HEK293 (cell line): Measurements from ENCODE around the gene LGR5.

Experiments used
- CTCF ChIA-PET: fragments of 350-600 bp; formaldehyde crosslinking; extraction: SDS; loops from one replicate; lab custom pipeline; 2021; ENCODE audit warnings: antibody characterized with exemption; lab: Yijun Ruan, JAX
- POLR2A ChIA-PET: fragments of 300-600 bp; formaldehyde crosslinking; extraction: SDS; loops from one replicate; lab custom pipeline; 2020; ENCODE audit warnings: antibody characterized with exemption, inconsistent platforms; lab: Yijun Ruan, JAX
- H3K27ac ChIP-seq: fragments of 200-500 bp; sonication (Bioruptor generic); 2 replicates; pipeline ENCODE4 v1.5.1; 2014; ENCODE audit warnings: low read depth, low read length, control low read depth, inconsistent platforms; ENCODE audit errors: extremely low read depth
- H3K36me3 ChIP-seq, 2 experiments: fragments of 200-500 bp in 1 of 2; sonication (Bioruptor generic) in 1 of 2; 1 replicate in 1 of 2; 2 replicates in 1 of 2; pipeline ENCODE4 v1.5.1; 2014 to 2017; ENCODE audit warnings: inconsistent platforms in 2 of 2, low read length in 2 of 2; ENCODE audit not compliant: control insufficient read depth in 2 of 2, insufficient read depth in 1 of 2
- H3K4me1 ChIP-seq: fragments of 200-500 bp; sonication (Bioruptor generic); 2 replicates; pipeline ENCODE4 v1.5.1; 2014; ENCODE audit warnings: mild to moderate bottlenecking, low read length, inconsistent platforms; ENCODE audit not compliant: control insufficient read depth, insufficient read depth
- H3K4me3 ChIP-seq: 2 replicates; pipeline ENCODE4 v1.5.1; 2011; ENCODE audit warnings: low read depth, mild to moderate bottlenecking, control low read depth, low read length, moderate library complexity
- H3K9me3 ChIP-seq: fragments of 200-500 bp; sonication (Bioruptor generic); 2 replicates; pipeline ENCODE4 v1.5.1; 2014; ENCODE audit warnings: low read depth, low read length, inconsistent platforms; ENCODE audit not compliant: control insufficient read depth, insufficient read depth
- EGR2 ChIP-seq: fragments of 450-650 bp; formaldehyde crosslinking; IDR thresholded peaks from 2 replicates; pipeline ENCODE4 v1.5.1; 2016; ENCODE audit warnings: low read depth, missing biosample characterization, missing genetic modification characterization
- FEZF1 ChIP-seq: fragments of 450-650 bp; formaldehyde crosslinking; IDR thresholded peaks from 2 replicates; pipeline ENCODE4 v1.5.1; 2016; ENCODE audit warnings: missing biosample characterization, missing genetic modification characterization
- IKZF3 ChIP-seq: fragments of 450-650 bp; IDR thresholded peaks from 2 replicates; pipeline ENCODE4 v1.5.0; 2018; ENCODE audit warnings: missing biosample characterization, mild to moderate bottlenecking, missing genetic modification characterization, moderate library complexity
- KLF10 ChIP-seq: fragments of 450-650 bp; IDR thresholded peaks from 2 replicates; pipeline ENCODE4 v1.5.1; 2018; ENCODE audit warnings: missing biosample characterization, mild to moderate bottlenecking, missing genetic modification characterization
- MEIS1 ChIP-seq: sonication (generic); formaldehyde crosslinking; IDR thresholded peaks from 2 replicates; pipeline ENCODE4 v1.8.1; 2022; ENCODE audit warnings: missing genetic modification reagents, mild to moderate bottlenecking, borderline replicate concordance
- REPIN1 ChIP-seq: fragments of 450-650 bp; formaldehyde crosslinking; IDR thresholded peaks from 2 replicates; pipeline ENCODE4 v1.5.1; 2017; ENCODE audit warnings: missing biosample characterization, missing genetic modification characterization, low read depth
- SCRT2 ChIP-seq: fragments of 450-650 bp; formaldehyde crosslinking; IDR thresholded peaks from 2 replicates; pipeline ENCODE4 v1.5.1; 2016; ENCODE audit warnings: missing biosample characterization, missing genetic modification characterization
- SP2 ChIP-seq: fragments of 450-650 bp; formaldehyde crosslinking; IDR thresholded peaks from 2 replicates; pipeline ENCODE4 v1.5.1; 2016; ENCODE audit warnings: missing biosample characterization, missing genetic modification characterization
- ZBTB21 ChIP-seq: fragments of 450-650 bp; formaldehyde crosslinking; IDR thresholded peaks from 2 replicates; pipeline ENCODE4 v1.5.1; 2017; ENCODE audit warnings: missing biosample characterization, missing genetic modification characterization
- ZBTB49 ChIP-seq: fragments of 450-650 bp; formaldehyde crosslinking; IDR thresholded peaks from 2 replicates; pipeline ENCODE4 v1.5.1; 2016; ENCODE audit warnings: missing biosample characterization, missing genetic modification characterization, low read depth
- ZNF10 ChIP-seq: fragments of 450-650 bp; formaldehyde crosslinking; IDR thresholded peaks from 2 replicates; pipeline ENCODE4 v1.5.1; 2017; ENCODE audit warnings: missing biosample characterization, missing genetic modification characterization
- ZNF121 ChIP-seq: fragments of 450-650 bp; formaldehyde crosslinking; IDR thresholded peaks from 2 replicates; pipeline ENCODE4 v1.5.1; 2016; ENCODE audit warnings: missing biosample characterization, missing genetic modification characterization
- ZNF133 ChIP-seq: fragments of 450-650 bp; formaldehyde crosslinking; IDR thresholded peaks from 2 replicates; pipeline ENCODE4 v1.5.1; 2016; ENCODE audit warnings: missing biosample characterization, missing genetic modification characterization
- ZNF24 ChIP-seq: fragments of 450-650 bp; formaldehyde crosslinking; IDR thresholded peaks from 2 replicates; pipeline ENCODE4 v1.5.1; 2016; ENCODE audit warnings: missing biosample characterization, missing genetic modification characterization
- ZNF292 ChIP-seq: fragments of 450-650 bp; formaldehyde crosslinking; IDR thresholded peaks from 2 replicates; pipeline ENCODE4 v1.5.1; 2016; ENCODE audit warnings: low read depth, missing biosample characterization, missing genetic modification characterization, borderline replicate concordance
- ZNF394 ChIP-seq: fragments of 450-650 bp; formaldehyde crosslinking; IDR thresholded peaks from 2 replicates; pipeline ENCODE4 v1.5.1; 2016; ENCODE audit warnings: missing biosample characterization, missing genetic modification characterization, mild to moderate bottlenecking, moderate library complexity, borderline replicate concordance
- ZNF426 ChIP-seq: fragments of 450-650 bp; formaldehyde crosslinking; IDR thresholded peaks from 2 replicates; pipeline ENCODE4 v1.5.1; 2017; ENCODE audit warnings: missing biosample characterization, missing genetic modification characterization, mild to moderate bottlenecking, inconsistent platforms, moderate library complexity
- ZNF501 ChIP-seq: fragments of 450-650 bp; formaldehyde crosslinking; IDR thresholded peaks from 2 replicates; pipeline ENCODE4 v1.5.1; 2016; ENCODE audit warnings: missing biosample characterization, missing genetic modification characterization
- ZNF518A ChIP-seq: fragments of 450-650 bp; formaldehyde crosslinking; conservative IDR thresholded peaks from 2 replicates; pipeline ENCODE4 v1.5.1; 2016; ENCODE audit warnings: low read depth, missing biosample characterization, missing genetic modification characterization
- ZNF548 ChIP-seq: fragments of 450-650 bp; formaldehyde crosslinking; IDR thresholded peaks from 2 replicates; pipeline ENCODE4 v1.5.1; 2016; ENCODE audit warnings: missing biosample characterization, missing genetic modification characterization
- ZNF626 ChIP-seq: fragments of 450-650 bp; sonication (Bioruptor Pico); formaldehyde crosslinking; IDR thresholded peaks from 2 replicates; pipeline ENCODE4 v1.5.1; 2018; ENCODE audit warnings: missing biosample characterization, missing genetic modification characterization, inconsistent platforms
- ZNF837 ChIP-seq: fragments of 450-650 bp; formaldehyde crosslinking; IDR thresholded peaks from 2 replicates; pipeline ENCODE4 v1.5.1; 2016; ENCODE audit warnings: missing biosample characterization, missing genetic modification characterization
- TF ChIP-seq, protein P1 (sequence below): fragments of 450-650 bp; formaldehyde crosslinking; IDR thresholded peaks from 2 replicates; pipeline ENCODE4 v1.5.1; 2016; ENCODE audit warnings: missing biosample characterization, missing genetic modification characterization
- TF ChIP-seq, protein P2 (sequence below): fragments of 450-650 bp; formaldehyde crosslinking; IDR thresholded peaks from 2 replicates; pipeline ENCODE4 v1.5.1; 2016; ENCODE audit warnings: missing biosample characterization, missing genetic modification characterization
- TF ChIP-seq, protein P3 (sequence below): fragments of 450-650 bp; formaldehyde crosslinking; IDR thresholded peaks from 2 replicates; pipeline ENCODE4 v1.5.1; 2016; ENCODE audit warnings: missing biosample characterization, missing genetic modification characterization
- TF ChIP-seq, protein P4 (sequence below): fragments of 450-650 bp; formaldehyde crosslinking; IDR thresholded peaks from 2 replicates; pipeline ENCODE4 v1.5.1; 2016; ENCODE audit warnings: missing biosample characterization, missing genetic modification characterization

The LGR5 gene

DNA sequence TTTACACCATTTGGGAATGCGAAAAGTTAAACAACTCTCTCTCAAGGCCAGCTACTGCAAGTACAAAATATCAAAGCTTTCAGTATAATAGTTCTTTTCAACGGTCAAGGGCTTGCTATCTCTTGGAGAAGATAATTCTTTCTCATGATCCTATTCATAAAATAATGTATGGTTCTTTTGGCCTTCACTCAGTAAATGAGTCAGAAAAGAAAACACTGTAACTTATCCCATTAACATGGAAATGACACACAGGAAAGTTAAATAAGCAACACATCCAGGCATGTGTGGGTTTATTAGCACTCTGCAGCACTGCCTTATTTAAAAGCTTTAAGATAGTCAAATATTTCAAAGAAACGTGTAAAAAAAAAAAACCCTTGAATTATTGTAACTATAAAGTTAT lies 187.2 kb downstream of the LGR5 start:
- H3K4me1 ChIP-seq, result peaks cover 18% of the 10 kb centered on the region; the same call in 1 of the 2 replicates
- H3K4me3 ChIP-seq, result no peak overlapping the region
- CTCF ChIA-PET, result interaction anchor here (1.3 to 3.3 kb wide), 3 partner anchors 10 to 211 kb away, joined by 4 to 20 read pairs (median 5); no protein-coding TSS in a partner anchor
- H3K27ac ChIP-seq, result peak overlapping the region; percentile 1; the same call in 1 of the 2 replicates
- no peaks in the 10 kb centered on the region for H3K9me3 ChIP-seq
- POLR2A ChIA-PET, result no interaction called here
- H3K36me3 ChIP-seq, result peaks cover 68 to 87% of the 10 kb centered on the region in 2 experiments
- TF ChIP-seq ZNF837 (tag by site-specific recombination) (no peak), ZNF24 (tag by site-specific recombination) (no peak), SP2 (tag by site-specific recombination) (no peak), ZNF518A (tag by site-specific recombination) (no peak), IKZF3 (tag by site-specific recombination) (peak; percentile 97), MEIS1 (no peak), ZBTB21 (tag by site-specific recombination) (no peak), ZBTB49 (tag by site-specific recombination) (no peak), ZNF292 (tag by site-specific recombination) (no peak), ZNF10 (tag by site-specific recombination) (peak; percentile 38; the same call in 1 of the 2 replicates), ZNF394 (tag by site-specific recombination) (no peak), FEZF1 (tag by site-specific recombination) (peak; percentile 94), ZNF548 (tag by site-specific recombination) (no peak), SCRT2 (tag by site-specific recombination) (no peak), EGR2 (tag by site-specific recombination) (no peak), ZNF121 (tag by site-specific recombination) (no peak), ZNF626 (tag by site-specific recombination) (no peak), ZNF133 (tag by site-specific recombination) (no peak), ZNF426 (tag by site-specific recombination) (no peak), ZNF501 (tag by site-specific recombination) (no peak), KLF10 (tag by site-specific recombination) (peak; percentile 41), REPIN1 (tag by site-specific recombination) (no peak)
- TF ChIP-seq, protein P1, sequence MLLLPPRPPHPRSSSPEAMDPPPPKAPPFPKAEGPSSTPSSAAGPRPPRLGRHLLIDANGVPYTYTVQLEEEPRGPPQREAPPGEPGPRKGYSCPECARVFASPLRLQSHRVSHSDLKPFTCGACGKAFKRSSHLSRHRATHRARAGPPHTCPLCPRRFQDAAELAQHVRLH, result peak; percentile 63; the same call in 1 of the 2 replicates
- TF ChIP-seq, protein P2, sequence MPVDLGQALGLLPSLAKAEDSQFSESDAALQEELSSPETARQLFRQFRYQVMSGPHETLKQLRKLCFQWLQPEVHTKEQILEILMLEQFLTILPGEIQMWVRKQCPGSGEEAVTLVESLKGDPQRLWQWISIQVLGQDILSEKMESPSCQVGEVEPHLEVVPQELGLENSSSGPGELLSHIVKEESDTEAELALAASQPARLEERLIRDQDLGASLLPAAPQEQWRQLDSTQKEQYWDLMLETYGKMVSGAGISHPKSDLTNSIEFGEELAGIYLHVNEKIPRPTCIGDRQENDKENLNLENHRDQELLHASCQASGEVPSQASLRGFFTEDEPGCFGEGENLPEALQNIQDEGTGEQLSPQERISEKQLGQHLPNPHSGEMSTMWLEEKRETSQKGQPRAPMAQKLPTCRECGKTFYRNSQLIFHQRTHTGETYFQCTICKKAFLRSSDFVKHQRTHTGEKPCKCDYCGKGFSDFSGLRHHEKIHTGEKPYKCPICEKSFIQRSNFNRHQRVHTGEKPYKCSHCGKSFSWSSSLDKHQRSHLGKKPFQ (tag by site-specific recombination), result no peak
- TF ChIP-seq, protein P3, sequence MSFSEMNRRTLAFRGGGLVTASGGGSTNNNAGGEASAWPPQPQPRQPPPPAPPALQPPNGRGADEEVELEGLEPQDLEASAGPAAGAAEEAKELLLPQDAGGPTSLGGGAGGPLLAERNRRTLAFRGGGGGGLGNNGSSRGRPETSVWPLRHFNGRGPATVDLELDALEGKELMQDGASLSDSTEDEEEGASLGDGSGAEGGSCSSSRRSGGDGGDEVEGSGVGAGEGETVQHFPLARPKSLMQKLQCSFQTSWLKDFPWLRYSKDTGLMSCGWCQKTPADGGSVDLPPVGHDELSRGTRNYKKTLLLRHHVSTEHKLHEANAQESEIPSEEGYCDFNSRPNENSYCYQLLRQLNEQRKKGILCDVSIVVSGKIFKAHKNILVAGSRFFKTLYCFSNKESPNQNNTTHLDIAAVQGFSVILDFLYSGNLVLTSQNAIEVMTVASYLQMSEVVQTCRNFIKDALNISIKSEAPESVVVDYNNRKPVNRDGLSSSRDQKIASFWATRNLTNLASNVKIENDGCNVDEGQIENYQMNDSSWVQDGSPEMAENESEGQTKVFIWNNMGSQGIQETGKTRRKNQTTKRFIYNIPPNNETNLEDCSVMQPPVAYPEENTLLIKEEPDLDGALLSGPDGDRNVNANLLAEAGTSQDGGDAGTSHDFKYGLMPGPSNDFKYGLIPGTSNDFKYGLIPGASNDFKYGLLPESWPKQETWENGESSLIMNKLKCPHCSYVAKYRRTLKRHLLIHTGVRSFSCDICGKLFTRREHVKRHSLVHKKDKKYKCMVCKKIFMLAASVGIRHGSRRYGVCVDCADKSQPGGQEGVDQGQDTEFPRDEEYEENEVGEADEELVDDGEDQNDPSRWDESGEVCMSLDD (tag by site-specific recombination), result no peak
- TF ChIP-seq, protein P4, sequence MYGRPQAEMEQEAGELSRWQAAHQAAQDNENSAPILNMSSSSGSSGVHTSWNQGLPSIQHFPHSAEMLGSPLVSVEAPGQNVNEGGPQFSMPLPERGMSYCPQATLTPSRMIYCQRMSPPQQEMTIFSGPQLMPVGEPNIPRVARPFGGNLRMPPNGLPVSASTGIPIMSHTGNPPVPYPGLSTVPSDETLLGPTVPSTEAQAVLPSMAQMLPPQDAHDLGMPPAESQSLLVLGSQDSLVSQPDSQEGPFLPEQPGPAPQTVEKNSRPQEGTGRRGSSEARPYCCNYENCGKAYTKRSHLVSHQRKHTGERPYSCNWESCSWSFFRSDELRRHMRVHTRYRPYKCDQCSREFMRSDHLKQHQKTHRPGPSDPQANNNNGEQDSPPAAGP (tag by site-specific recombination), result no peak
